HG02798 (cell line): ENCODE data around the gene RAB39B.
"Not testable (repeated sequence)": the region's sequence is repeated elsewhere in the genome, so short reads cannot be mapped to it uniquely, and the experiment has no call there.

Source experiments
- ATAC-seq: cut with Tn5 transposase; IDR thresholded peaks from one replicate; pipeline ENCODE4 v1.9.1; 2021; ENCODE audit warnings: mild to moderate bottlenecking; ENCODE audit not compliant: unreplicated experiment, poor library complexity

Gene RAB39B

DNA sequence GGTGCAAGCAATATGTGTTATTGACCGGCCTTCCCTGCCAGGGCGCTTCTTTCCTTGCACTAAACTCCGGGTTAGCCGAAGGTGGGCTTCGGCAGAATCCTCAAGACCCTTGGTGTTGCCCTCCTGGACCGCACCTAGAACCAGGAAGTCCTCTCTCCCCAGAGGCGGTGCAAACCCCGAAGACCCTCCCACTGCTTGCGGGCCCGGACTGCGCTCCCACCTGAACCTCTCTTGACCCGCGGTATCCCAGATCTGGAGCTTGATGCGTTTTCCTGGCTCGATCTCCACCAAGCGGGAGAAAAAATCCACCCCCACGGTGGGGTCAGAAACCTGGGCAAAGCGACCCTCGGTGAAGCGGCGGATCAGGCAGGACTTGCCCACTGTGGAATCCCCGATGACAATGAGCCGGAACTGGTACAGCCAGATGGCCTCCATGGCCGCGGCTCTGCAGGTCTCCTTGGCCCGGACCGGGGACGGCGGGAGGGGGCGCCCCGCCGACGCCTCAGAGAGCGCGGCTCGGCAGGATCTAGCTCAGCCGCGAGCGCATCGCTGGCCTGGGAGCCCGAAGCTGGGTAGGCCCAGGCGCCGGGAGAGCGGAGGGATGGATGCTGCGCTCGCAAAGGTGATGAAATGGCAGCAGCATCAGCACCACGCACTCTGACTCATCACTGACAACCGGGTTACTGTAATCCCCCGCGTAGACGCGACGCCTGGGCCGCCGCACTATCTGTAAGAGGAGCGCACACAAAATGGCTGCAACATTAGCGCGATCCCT, at the start of gene RAB39B:
Gene RAB39B (minus strand): TSS at position 638 of the 775 bp plus-strand sequence. CDS start 203 bp downstream, at position 435.
- ATAC-seq = peak; percentile 97

DNA sequence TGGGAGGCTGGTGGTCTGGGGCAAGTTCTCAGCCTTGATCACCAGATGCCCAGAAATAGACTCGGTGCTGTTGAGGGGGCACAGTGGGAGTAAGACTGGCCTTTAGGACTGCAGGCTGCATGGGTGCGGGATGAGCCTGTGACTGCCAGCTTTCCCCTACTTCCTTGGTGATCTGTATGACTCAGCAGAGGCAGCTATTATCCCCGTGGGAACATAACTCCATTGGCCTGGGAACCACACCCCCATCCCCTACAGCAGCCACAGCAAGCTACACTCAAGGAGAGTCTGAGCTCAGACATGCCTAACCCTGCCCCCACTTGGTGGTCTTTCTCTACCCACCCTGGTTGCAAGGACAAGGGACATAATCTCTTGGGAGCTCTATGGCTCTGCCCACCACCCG, 49.5 kb upstream of the RAB39B start:
- no peak for ATAC-seq

DNA sequence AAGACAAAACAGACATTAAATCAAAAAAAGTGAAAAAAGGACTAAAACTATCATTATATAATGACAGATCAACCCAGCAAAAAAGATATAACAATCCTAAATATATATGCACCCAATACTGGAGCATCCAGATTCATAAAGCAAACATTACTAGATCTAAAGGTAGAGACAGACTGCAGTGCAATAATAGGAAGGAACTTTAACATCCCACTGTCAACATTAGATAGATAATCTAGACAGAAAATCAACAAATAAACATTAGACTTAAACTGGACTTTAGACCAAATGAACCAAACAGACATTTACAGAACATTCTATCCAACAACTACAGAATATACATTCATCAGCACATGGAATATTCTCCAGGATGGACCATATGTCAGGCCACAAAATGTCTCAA, 29.5 kb upstream of the RAB39B start:
- ATAC-seq = no peak

GRCh38 chrX:155279873-155280272, 15.6 kb upstream of the RAB39B start:
- no peak for ATAC-seq

GRCh38 chrX:155270969-155271368, 6.7 kb upstream of the RAB39B start:
- no peak for ATAC-seq

- ATAC-seq = not testable (repeated sequence)
Observed at GRCh38 chrX:155267995-155268394, 3.7 kb upstream of the RAB39B start.

DNA sequence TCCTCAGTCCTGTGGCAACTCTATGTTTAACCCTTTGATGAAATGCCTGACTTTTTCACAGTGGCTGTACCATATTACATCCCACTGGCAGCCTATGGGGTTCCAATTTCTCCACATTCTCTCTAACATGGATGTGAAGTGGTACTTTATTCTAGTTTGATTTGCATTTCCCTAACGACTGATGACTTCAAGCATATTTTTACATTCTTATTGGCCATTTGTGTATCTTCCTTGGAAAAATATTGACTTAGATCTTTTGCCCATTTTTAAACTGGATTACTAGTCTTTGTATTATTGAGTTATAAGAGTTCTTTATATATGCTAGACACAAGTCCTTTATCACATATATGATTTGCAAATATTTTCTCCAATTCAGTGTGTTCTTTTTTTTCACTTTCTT, 2.1 kb upstream of the RAB39B start:
- no peak for ATAC-seq

DNA sequence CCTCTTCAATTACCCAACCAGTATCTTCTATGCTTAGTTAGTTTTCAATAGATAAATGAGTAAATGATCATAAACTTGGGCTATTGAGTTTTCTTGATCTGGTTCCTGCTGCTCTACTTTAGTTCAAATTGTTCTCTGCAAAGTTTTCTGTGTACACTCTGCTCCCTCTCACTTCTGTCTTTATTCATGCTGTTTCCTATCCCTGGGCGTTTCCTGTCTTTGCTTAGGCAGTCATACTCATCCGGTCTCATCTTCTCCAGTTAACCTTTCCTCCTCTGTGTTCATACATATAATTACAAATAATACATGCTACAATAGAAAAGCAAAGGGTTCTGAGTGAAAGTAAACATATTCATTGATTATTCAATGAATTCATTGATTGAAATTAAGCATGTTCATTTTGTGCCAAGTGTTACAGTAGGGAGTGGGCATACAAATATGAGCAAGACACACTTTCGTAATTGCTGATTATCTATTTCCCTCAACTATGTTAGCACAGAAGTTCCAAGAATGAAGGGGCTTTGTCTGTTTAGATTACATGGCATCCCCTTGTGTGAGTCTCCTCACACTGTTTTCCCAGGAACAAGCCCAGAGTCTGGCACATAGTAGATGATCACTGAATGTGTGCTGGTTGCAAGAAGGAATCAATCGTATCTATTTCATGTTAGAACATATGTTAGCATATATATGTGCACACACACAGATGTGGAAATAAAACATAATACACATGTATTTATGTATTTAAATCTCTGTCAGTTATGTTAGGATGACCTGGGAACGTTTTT, 1.1 kb downstream of the RAB39B start:
- ATAC-seq = peak; percentile 38

- ATAC-seq = no peak
Observed at GRCh38 chrX:155259752-155260151, 4.5 kb downstream of the RAB39B start.

GRCh38 chrX:155251391-155251790, 12.9 kb downstream of the RAB39B start:
- no peak for ATAC-seq

GRCh38 chrX:155247497-155247896, 16.8 kb downstream of the RAB39B start:
- ATAC-seq = no peak

DNA sequence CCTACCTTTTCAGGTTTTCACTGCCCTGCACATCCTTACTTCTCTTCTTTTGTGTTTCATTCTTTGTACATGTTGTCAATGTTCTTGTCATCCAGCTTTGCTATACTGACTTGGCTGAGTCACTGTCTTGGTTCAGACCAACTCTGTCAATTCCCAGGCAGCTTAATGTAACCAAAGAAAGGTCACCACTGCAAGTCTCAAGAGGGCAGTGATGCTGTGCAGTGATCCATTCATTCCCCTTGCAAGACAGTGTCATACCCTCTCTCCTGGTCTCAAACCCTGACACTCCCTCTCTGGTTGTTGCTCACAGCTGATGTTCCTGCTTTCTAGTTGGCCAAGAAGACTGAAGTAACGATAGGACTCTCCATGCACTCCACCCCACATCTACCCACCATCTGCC, 17.5 kb downstream of the RAB39B start:
- ATAC-seq = no peak

GRCh38 chrX:155242300-155242699, 22.0 kb downstream of the RAB39B start:
- ATAC-seq = no peak

DNA sequence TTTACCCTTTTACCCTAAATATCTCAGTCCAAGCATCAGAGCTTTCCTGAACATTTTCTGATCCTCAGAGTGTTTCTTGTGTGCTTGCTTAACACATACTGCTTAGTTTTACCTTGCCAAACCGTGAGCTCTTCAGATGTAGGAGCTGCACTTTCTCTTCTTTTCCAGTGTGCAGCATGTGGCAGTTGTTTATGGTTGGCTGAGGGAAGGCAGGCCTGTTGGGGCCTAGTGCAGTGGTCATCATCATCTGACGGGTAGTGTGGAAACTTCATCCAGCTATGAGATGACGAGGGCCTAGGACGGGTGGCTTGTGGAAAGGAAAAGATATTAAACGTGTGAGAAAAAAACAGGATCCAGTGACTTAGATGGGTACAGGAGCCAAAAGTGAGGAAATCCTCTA, 26.6 kb downstream of the RAB39B start:
- no peak for ATAC-seq

DNA sequence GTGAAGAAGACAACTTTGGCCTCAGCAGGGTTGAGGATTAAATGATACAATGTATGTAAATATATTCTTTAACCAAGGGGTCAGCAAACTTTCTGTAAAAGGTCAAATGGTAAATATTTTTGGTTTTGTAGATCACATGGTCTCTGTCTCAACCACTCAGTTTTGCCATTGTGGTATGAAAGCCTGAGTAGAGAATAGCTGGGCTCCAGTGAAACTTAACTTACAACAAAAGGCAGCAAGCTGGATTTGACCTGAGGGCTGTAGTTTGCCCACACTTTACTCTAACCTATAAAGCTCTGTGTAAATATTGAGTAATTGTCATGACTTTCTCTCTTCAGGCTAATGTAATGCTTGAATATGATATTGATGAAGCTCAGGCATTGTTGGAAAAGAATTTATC, 28.4 kb downstream of the RAB39B start:
- ATAC-seq = no peak

DNA sequence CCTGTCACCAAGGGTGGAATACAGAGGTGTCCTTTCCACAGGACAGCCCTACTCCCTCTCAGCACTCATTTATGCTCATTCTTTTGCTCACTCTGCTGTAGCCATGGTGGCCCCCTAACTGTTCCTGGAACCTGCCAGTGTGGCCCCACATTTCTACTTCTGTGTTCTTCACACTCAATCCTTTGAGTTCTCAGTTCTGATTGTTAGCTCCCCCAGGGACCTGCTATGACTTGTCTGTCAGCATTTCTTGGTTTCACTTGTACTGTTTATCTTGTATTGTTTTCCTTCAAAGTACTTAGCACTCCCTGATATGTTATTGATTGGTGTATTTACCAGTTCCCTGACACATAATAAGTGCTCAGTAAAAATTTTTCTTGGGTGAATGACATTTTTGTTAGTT, 33.1 kb downstream of the RAB39B start:
- ATAC-seq = peak; percentile 96

DNA sequence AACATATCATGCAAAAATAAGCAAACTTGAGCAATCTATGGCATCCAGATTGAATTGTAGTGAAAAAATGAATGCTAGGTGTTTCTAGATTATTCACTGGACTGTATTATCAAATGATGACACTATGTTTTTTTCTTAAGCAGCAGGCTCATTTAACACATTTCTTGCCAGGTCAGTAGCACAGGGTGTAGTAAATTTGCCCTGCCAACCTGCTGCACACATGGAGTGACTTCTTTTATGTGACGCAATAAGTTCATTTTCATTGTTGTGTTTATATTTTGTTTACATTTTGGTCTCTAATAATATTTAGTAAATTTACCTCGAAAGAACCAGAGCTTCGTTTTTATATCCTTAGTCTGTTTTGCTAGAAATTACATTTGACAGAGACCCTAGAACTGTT, 38.5 kb downstream of the RAB39B start:
- ATAC-seq = no peak

GRCh38 chrX:155223746-155224145, 40.5 kb downstream of the RAB39B start:
- ATAC-seq = not testable (repeated sequence)

DNA sequence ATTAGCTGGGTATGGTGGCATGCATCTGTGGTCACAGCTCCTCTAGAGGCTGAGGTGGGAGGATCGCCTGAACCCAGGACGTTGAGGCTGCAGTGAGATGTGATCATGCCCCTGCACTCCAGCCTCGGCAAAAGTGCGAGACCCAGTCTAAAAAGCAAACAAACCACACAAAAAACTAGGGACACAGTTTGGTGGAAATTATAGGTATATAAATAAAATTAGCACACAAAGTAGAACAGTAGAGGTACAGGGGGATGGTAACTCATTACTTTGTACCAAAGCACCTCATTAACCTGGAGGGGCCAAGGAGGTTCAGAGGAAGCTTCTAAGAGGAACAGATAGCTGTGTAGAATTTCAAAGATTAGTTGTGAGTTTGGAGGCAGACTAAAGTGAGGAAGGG, 42.9 kb downstream of the RAB39B start:
- ATAC-seq = no peak

DNA sequence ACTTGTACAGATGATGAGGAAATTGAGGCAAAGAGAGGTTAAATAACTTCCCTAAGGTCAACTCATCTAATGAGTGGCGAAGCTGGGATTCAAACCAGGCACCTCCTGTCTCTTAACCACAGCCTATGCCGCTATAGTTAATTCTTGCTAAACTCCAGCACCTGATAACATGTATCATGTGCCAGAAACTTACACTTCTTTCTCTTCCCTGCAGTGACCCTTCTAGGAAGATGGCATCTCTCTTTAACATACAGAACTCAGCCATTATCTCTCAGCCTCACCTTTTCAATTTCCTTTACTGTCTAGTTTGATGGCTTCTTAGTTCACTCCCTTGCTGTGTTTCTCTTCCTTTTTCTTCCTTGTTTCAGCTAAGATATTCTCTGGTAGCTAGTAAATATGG, 45.5 kb downstream of the RAB39B start:
- no peak for ATAC-seq

DNA sequence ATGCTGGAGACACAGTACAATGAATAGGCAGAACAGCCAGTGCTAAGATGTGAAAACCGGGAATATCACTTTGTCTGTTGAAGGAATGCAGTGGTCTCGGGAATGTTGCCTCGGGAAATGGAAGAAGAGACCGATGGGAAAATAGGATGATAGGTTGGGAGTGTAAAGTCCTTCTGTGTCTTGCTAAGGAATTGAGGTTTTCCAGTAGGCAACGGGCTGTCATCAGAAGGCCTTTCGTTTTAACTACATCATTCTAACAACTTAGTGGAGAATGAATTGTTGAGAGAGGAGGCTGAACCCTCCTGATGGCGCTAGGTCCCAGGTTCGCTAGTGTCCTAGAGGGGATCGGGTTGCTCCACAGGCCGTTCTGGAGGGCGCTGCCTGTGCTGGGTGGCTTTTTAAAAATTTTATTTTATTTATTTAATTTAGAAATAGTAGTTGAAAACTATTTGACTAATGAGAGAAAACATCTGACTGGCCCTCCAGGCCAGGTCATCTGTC, 47.3 kb downstream of the RAB39B start:
- no peak for ATAC-seq
